ENCODE results near the gene SHC3.

Gene SHC3

GRCh38 chr9:89065921-89066320 lies 112.7 kb downstream of the SHC3 start:
- H3K36me3 ChIP-seq = no peaks in the 10 kb centered on the region
- no peaks in the 10 kb centered on the region for H3K4me1 ChIP-seq (ENCODE audit: control insufficient read depth in 1 of 2, insufficient read depth in 1 of 2, low read depth in 1 of 2, low read length in 1 of 2)
- no peak overlapping the region for H3K4me3 ChIP-seq (ENCODE audit: low read depth in 1 of 2, low read length in 1 of 2)
- H3K27ac ChIP-seq = no peak overlapping the region
- TF ChIP-seq CTCF (IDR thresholded peaks at IDR 0.05) = no peak
- no peaks in the 10 kb centered on the region for H3K9me3 ChIP-seq
- H3K27me3 ChIP-seq = peaks cover 25% of the 10 kb centered on the region

DNA sequence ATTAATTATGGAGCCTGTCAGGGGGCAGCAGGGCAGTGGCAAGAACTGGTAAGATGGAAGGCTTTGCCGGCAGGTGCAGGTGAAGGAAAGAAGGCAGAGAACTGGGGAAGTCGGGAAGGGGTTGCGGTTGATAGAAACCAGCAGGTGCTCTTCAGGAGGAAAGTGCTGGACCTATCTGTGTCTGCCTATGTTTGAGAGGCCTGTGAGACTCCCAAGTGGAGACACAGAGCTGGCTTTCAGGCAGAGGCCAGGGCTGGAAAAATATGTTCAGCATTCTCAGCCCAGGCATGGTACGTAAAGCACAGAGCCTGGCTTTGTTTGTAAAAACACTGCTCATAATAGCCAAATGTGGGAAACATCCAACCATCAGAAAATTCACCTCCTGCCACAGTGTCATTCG lies 117.8 kb downstream of the SHC3 start:
- TF ChIP-seq CTCF (IDR thresholded peaks at IDR 0.05) = no peak
- H3K27ac ChIP-seq = no peak overlapping the region
- H3K36me3 ChIP-seq = no peaks in the 10 kb centered on the region
- no peaks in the 10 kb centered on the region for H3K4me1 ChIP-seq (ENCODE audit: control insufficient read depth in 1 of 2, insufficient read depth in 1 of 2, low read depth in 1 of 2, low read length in 1 of 2)
- no peak overlapping the region for H3K4me3 ChIP-seq (ENCODE audit: low read depth in 1 of 2, low read length in 1 of 2)
- peaks cover 9% of the 10 kb centered on the region for H3K27me3 ChIP-seq
- H3K9me3 ChIP-seq = no peaks in the 10 kb centered on the region

- Histone ChIP-seq H3K4me1 (ENCODE audit: control insufficient read depth in 1 of 2, insufficient read depth in 1 of 2, low read depth in 1 of 2, low read length in 1 of 2) (no peaks in the 10 kb centered on the region), H3K36me3 (no peaks in the 10 kb centered on the region), H3K4me3 (ENCODE audit: low read depth in 1 of 2, low read length in 1 of 2) (no peak overlapping the region), H3K27me3 (peaks cover 1% of the 10 kb centered on the region), H3K9me3 (no peaks in the 10 kb centered on the region), H3K27ac (no peak overlapping the region)
- TF ChIP-seq CTCF (IDR thresholded peaks at IDR 0.05) = no peak
Measured at GRCh38 chr9:89059925-89060506, 118.6 kb downstream of the SHC3 start.

DNA sequence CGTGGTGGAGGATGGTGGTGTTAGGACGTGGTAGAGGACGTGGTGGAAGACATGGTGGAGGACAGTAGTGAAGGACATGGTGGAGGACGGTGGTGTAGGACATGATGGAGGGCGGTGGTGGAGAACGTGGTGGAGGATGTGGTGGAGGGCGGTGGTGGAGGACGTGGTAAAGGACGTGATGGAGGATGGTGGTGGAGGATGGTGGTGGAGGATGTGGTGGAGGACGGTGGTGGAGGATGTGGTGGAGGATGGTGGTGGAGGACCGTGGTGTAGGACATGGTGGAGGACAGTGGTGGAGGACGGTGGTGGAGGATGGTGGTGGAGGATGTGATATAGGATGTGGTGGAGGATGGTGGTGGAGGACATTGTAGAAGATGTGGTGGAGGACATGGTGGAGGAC lies 119.7 kb downstream of the SHC3 start:
- Histone ChIP-seq H3K4me1 (ENCODE audit: control insufficient read depth in 1 of 2, insufficient read depth in 1 of 2, low read depth in 1 of 2, low read length in 1 of 2) (no peaks in the 10 kb centered on the region), H3K36me3 (no peaks in the 10 kb centered on the region), H3K9me3 (no peaks in the 10 kb centered on the region), H3K27ac (no peak overlapping the region), H3K27me3 (no peaks in the 10 kb centered on the region), H3K4me3 (ENCODE audit: low read depth in 1 of 2, low read length in 1 of 2) (no peak overlapping the region)
- TF ChIP-seq CTCF (IDR thresholded peaks at IDR 0.05) = no peak

GRCh38 chr9:89054865-89055495 lies 123.6 kb downstream of the SHC3 start:
- Histone ChIP-seq H3K27ac (no peak overlapping the region), H3K27me3 (peaks cover 12% of the 10 kb centered on the region), H3K4me1 (ENCODE audit: control insufficient read depth in 1 of 2, insufficient read depth in 1 of 2, low read depth in 1 of 2, low read length in 1 of 2) (no peaks in the 10 kb centered on the region), H3K36me3 (no peaks in the 10 kb centered on the region), H3K9me3 (no peaks in the 10 kb centered on the region), H3K4me3 (ENCODE audit: low read depth in 1 of 2, low read length in 1 of 2) (no peak overlapping the region)
- TF ChIP-seq CTCF (IDR thresholded peaks at IDR 0.05) = no peak

Measured in neutrophil (primary cell).